ENCODE results near the gene CEP152.

Gene CEP152

GRCh38 chr15:48777645-48778330 is 33.1 kb downstream of the CEP152 start:
- DNase-seq (ENCODE audit: low read depth), result no peak
- no peak for TF ChIP-seq CTCF (IDR thresholded peaks at IDR 0.05; ENCODE audit: low read length, missing control alignments)
- H3K4me3 ChIP-seq (replicated peaks; ENCODE audit: low read depth, low read length), result no peak overlapping the region

- DNase-seq (ENCODE audit: low read depth), result peak; percentile 28
- H3K4me3 ChIP-seq (replicated peaks; ENCODE audit: low read depth, low read length), result no peak overlapping the region
- no peak for TF ChIP-seq CTCF (IDR thresholded peaks at IDR 0.05; ENCODE audit: low read length, missing control alignments)
These were observed 35.3 kb downstream of the CEP152 start for GRCh38 chr15:48775546-48775945.

GRCh38 chr15:48774484-48774883 is 36.4 kb downstream of the CEP152 start:
- no peak for DNase-seq (ENCODE audit: low read depth)
- H3K4me3 ChIP-seq (replicated peaks; ENCODE audit: low read depth, low read length), result no peak overlapping the region
- no peak for TF ChIP-seq CTCF (IDR thresholded peaks at IDR 0.05; ENCODE audit: low read length, missing control alignments)

- peak; percentile 29 for DNase-seq (ENCODE audit: low read depth)
- TF ChIP-seq CTCF (IDR thresholded peaks at IDR 0.05; ENCODE audit: low read length, missing control alignments), result no peak
These were observed 44.7 kb downstream of the CEP152 start for GRCh38 chr15:48766196-48766595.

GRCh38 chr15:48765022-48765421 is 45.8 kb downstream of the CEP152 start:
- no peak for TF ChIP-seq CTCF (IDR thresholded peaks at IDR 0.05; ENCODE audit: low read length, missing control alignments)
- DNase-seq (ENCODE audit: low read depth), result no peak
- no peak overlapping the region for H3K4me3 ChIP-seq (replicated peaks; ENCODE audit: low read depth, low read length)

More at GRCh38 chr15:48766196-48766595, 44.7 kb downstream of the CEP152 start:
- H3K4me3 ChIP-seq (replicated peaks; ENCODE audit: low read depth, low read length), result no peak overlapping the region

- H3K4me3 ChIP-seq (replicated peaks; ENCODE audit: low read depth, low read length), result no peak overlapping the region
- DNase-seq (ENCODE audit: low read depth), result no peak
- TF ChIP-seq CTCF (IDR thresholded peaks at IDR 0.05; ENCODE audit: low read length, missing control alignments), result no peak
These were observed 49.3 kb downstream of the CEP152 start for GRCh38 chr15:48761393-48762158.
